ENCODE results near the gene HECTD4.

The HECTD4 gene

GRCh38 chr12:112375105-112375504 lies 7.1 kb downstream of the HECTD4 start:
- Mint-ChIP-seq H3K4me1 (peaks cover 20% of the 10 kb centered on the region), H3K4me3 (no peak overlapping the region), H3K9me3 (no peaks in the 10 kb centered on the region), H3K27ac (no peak overlapping the region), H3K36me3 (peaks cover 6% of the 10 kb centered on the region)
- DNase-seq (ENCODE audit: low spot score in 2 of 2) (no peak), ATAC-seq (no peak)

- ATAC-seq (no peak), DNase-seq (ENCODE audit: low spot score in 2 of 2) (no peak)
- peaks cover 6% of the 10 kb centered on the region for H3K36me3 Mint-ChIP-seq
- H3K9me3 Mint-ChIP-seq, result no peaks in the 10 kb centered on the region
- no peak overlapping the region for H3K27ac Mint-ChIP-seq
- H3K4me1 Mint-ChIP-seq, result peaks cover 14% of the 10 kb centered on the region
- no peak overlapping the region for H3K4me3 Mint-ChIP-seq
These were observed 8.0 kb downstream of the HECTD4 start for GRCh38 chr12:112374166-112374740.

- Mint-ChIP-seq H3K27ac (no peak overlapping the region), H3K4me3 (no peak overlapping the region), H3K4me1 (peaks cover 8% of the 10 kb centered on the region), H3K9me3 (no peaks in the 10 kb centered on the region), H3K36me3 (no peaks in the 10 kb centered on the region)
- no peak for ATAC-seq
- DNase-seq (ENCODE audit: low spot score in 2 of 2), result no peak
These were observed 11.2 kb downstream of the HECTD4 start for GRCh38 chr12:112370868-112371510.

GRCh38 chr12:112370199-112370598 lies 12.0 kb downstream of the HECTD4 start:
- ATAC-seq (no peak), DNase-seq (ENCODE audit: low spot score in 2 of 2) (no peak)
- no peaks in the 10 kb centered on the region for H3K9me3 Mint-ChIP-seq
- no peak overlapping the region for H3K27ac Mint-ChIP-seq
- peaks cover 8% of the 10 kb centered on the region for H3K4me1 Mint-ChIP-seq
- no peak overlapping the region for H3K4me3 Mint-ChIP-seq
- H3K36me3 Mint-ChIP-seq, result no peaks in the 10 kb centered on the region

- no peaks in the 10 kb centered on the region for H3K9me3 Mint-ChIP-seq
- no peak overlapping the region for H3K27ac Mint-ChIP-seq
- H3K4me1 Mint-ChIP-seq, result peaks cover 8% of the 10 kb centered on the region
- DNase-seq (ENCODE audit: low spot score in 2 of 2) (no peak), ATAC-seq (no peak)
- H3K36me3 Mint-ChIP-seq, result no peaks in the 10 kb centered on the region
- H3K4me3 Mint-ChIP-seq, result no peak overlapping the region
These were observed 13.4 kb downstream of the HECTD4 start for GRCh38 chr12:112368856-112369255.

- ATAC-seq (no peak), DNase-seq (ENCODE audit: low spot score in 2 of 2) (no peak)
- no peak overlapping the region for H3K4me3 Mint-ChIP-seq
- no peak overlapping the region for H3K27ac Mint-ChIP-seq
- H3K4me1 Mint-ChIP-seq, result peaks cover 12% of the 10 kb centered on the region
- no peaks in the 10 kb centered on the region for H3K36me3 Mint-ChIP-seq
- H3K9me3 Mint-ChIP-seq, result no peaks in the 10 kb centered on the region
These were observed 14.3 kb downstream of the HECTD4 start for GRCh38 chr12:112367965-112368364.

GRCh38 chr12:112362310-112362709 lies 19.9 kb downstream of the HECTD4 start:
- Mint-ChIP-seq H3K9me3 (no peaks in the 10 kb centered on the region), H3K27ac (no peak overlapping the region), H3K4me3 (no peak overlapping the region), H3K4me1 (peaks cover 10% of the 10 kb centered on the region), H3K36me3 (no peaks in the 10 kb centered on the region)
- DNase-seq (ENCODE audit: low spot score in 2 of 2) (no peak), ATAC-seq (no peak)

GRCh38 chr12:112361271-112361670 lies 21.0 kb downstream of the HECTD4 start:
- Mint-ChIP-seq H3K4me3 (no peak overlapping the region), H3K36me3 (no peaks in the 10 kb centered on the region), H3K9me3 (no peaks in the 10 kb centered on the region), H3K27ac (no peak overlapping the region), H3K4me1 (peaks cover 10% of the 10 kb centered on the region)
- ATAC-seq (no peak), DNase-seq (ENCODE audit: low spot score in 2 of 2) (no peak)

- Mint-ChIP-seq H3K27ac (no peak overlapping the region), H3K36me3 (no peaks in the 10 kb centered on the region), H3K4me1 (peaks cover 14% of the 10 kb centered on the region), H3K9me3 (no peaks in the 10 kb centered on the region), H3K4me3 (no peak overlapping the region)
- DNase-seq (ENCODE audit: low spot score in 2 of 2) (no peak), ATAC-seq (no peak)
These were observed 22.9 kb downstream of the HECTD4 start for GRCh38 chr12:112359290-112359689.

- no peaks in the 10 kb centered on the region for H3K36me3 Mint-ChIP-seq
- DNase-seq (ENCODE audit: low spot score in 2 of 2), result no peak
- no peaks in the 10 kb centered on the region for H3K9me3 Mint-ChIP-seq
- no peak overlapping the region for H3K4me3 Mint-ChIP-seq
- ATAC-seq, result no peak
- peaks cover 8% of the 10 kb centered on the region for H3K4me1 Mint-ChIP-seq
- no peak overlapping the region for H3K27ac Mint-ChIP-seq
These were observed 25.0 kb downstream of the HECTD4 start for GRCh38 chr12:112357214-112357613.

GRCh38 chr12:112354399-112354798 lies 27.8 kb downstream of the HECTD4 start:
- H3K36me3 Mint-ChIP-seq, result no peaks in the 10 kb centered on the region
- ATAC-seq, result no peak
- H3K27ac Mint-ChIP-seq, result no peak overlapping the region
- H3K4me3 Mint-ChIP-seq, result no peak overlapping the region
- peaks cover 8% of the 10 kb centered on the region for H3K4me1 Mint-ChIP-seq
- DNase-seq (ENCODE audit: low spot score in 2 of 2), result no peak
- H3K9me3 Mint-ChIP-seq, result no peaks in the 10 kb centered on the region

GRCh38 chr12:112353393-112353792 lies 28.8 kb downstream of the HECTD4 start:
- H3K9me3 Mint-ChIP-seq, result no peaks in the 10 kb centered on the region
- H3K36me3 Mint-ChIP-seq, result no peaks in the 10 kb centered on the region
- H3K4me1 Mint-ChIP-seq, result peaks cover 9% of the 10 kb centered on the region
- ATAC-seq (no peak), DNase-seq (ENCODE audit: low spot score in 2 of 2) (no peak)
- no peak overlapping the region for H3K4me3 Mint-ChIP-seq
- H3K27ac Mint-ChIP-seq, result no peak overlapping the region

GRCh38 chr12:112352921-112353320 lies 29.3 kb downstream of the HECTD4 start:
- ATAC-seq (no peak), DNase-seq (ENCODE audit: low spot score in 2 of 2) (no peak)
- Mint-ChIP-seq H3K27ac (no peak overlapping the region), H3K9me3 (no peaks in the 10 kb centered on the region), H3K4me3 (no peak overlapping the region), H3K36me3 (no peaks in the 10 kb centered on the region), H3K4me1 (peaks cover 9% of the 10 kb centered on the region)

- DNase-seq (ENCODE audit: low spot score in 2 of 2) (no peak), ATAC-seq (no peak)
- Mint-ChIP-seq H3K9me3 (no peaks in the 10 kb centered on the region), H3K4me1 (peaks cover 16% of the 10 kb centered on the region), H3K36me3 (no peaks in the 10 kb centered on the region), H3K27ac (no peak overlapping the region), H3K4me3 (no peak overlapping the region)
These were observed 31.3 kb downstream of the HECTD4 start for GRCh38 chr12:112350593-112351592.

- no peaks in the 10 kb centered on the region for H3K9me3 Mint-ChIP-seq
- no peak for DNase-seq (ENCODE audit: low spot score in 2 of 2)
- H3K4me1 Mint-ChIP-seq, result peaks cover 28% of the 10 kb centered on the region
- H3K27ac Mint-ChIP-seq, result no peak overlapping the region
- no peaks in the 10 kb centered on the region for H3K36me3 Mint-ChIP-seq
- no peak overlapping the region for H3K4me3 Mint-ChIP-seq
- no peak for ATAC-seq
These were observed 32.8 kb downstream of the HECTD4 start for GRCh38 chr12:112349431-112349830.

All from stimulated activated effector memory CD8-positive, alpha-beta T cell treated with anti-CD3 and anti-CD28 coated beads, Interleukin-12 subunit alpha, Interleukin-12 subunit beta, amount 100 ng/mL, for 72 hours (primary cell).